ENCODE data around the gene ENHO. TPM values are rescaled to one million over a fixed set of nuclear protein-coding genes. Genes with fewer than 3 reads are reported as not detected.

The ENHO gene
- total and polyA plus RNA-seq, 2 of the 8 experiments (the other 6 are each of a cell fraction or from before 2014, with no cell fraction given): 12.2 to 49.4 TPM

GRCh38 chr9:34522091-34522887, 501 bp downstream of the ENHO start (continued):
- TF ChIP-seq RFX5 (IDR thresholded peaks at IDR 0.05; ENCODE audit: borderline replicate concordance, low read depth, low read length) (no peak), TAF7 (optimal IDR thresholded peaks at IDR 0.05; ENCODE audit: borderline replicate concordance, low read depth, low read length) (no peak), TAF1 (IDR thresholded peaks at IDR 0.05; ENCODE audit: low read depth, low read length) (no peak), ATF2 (IDR thresholded peaks at IDR 0.05; ENCODE audit: low read length) (no peak), TCF12 (IDR thresholded peaks at IDR 0.05; ENCODE audit: low read depth, low read length) (no peak), KDM4A (IDR thresholded peaks at IDR 0.05; ENCODE audit: low read depth, low read length, severe bottlenecking) (no peak)
